ENCODE data around the gene SCAP.
"Not testable (repeated sequence)": the region's sequence is repeated elsewhere in the genome, so short reads cannot be mapped to it uniquely, and the experiment has no call there.

SCAP gene

GRCh38 chr3:47475570-47476329 is at the start of gene SCAP:
Gene SCAP, minus strand, starts transcription at chr3:47475941. Its CDS starts 32,948 bp downstream, at chr3:47442993.
- peak; percentile 95 for DNase-seq

- DNase-seq = no peak
These were observed 47.8 kb upstream of the SCAP start for GRCh38 chr3:47523310-47524073.

GRCh38 chr3:47522082-47522987 is 46.6 kb upstream of the SCAP start:
- DNase-seq = peak; percentile 81 to 82

- no peak for DNase-seq
These were observed 45.0 kb upstream of the SCAP start for GRCh38 chr3:47520756-47521155.

GRCh38 chr3:47517937-47518336 is 42.2 kb upstream of the SCAP start:
- no peak for DNase-seq

GRCh38 chr3:47515864-47516319 is 40.2 kb upstream of the SCAP start:
- DNase-seq = no peak

GRCh38 chr3:47515100-47515499 is 39.4 kb upstream of the SCAP start:
- DNase-seq = no peak

GRCh38 chr3:47513125-47513929 is 37.6 kb upstream of the SCAP start, which contains the start of gene ELP6:
Gene ELP6, minus strand, starts transcription at chr3:47513712. Its CDS starts 122 bp downstream, at chr3:47513590.
- peak; percentile 97 to 98 for DNase-seq

GRCh38 chr3:47512416-47513124 is 36.8 kb upstream of the SCAP start:
- peak in 1 of 2 donors; percentile 39 for DNase-seq

- DNase-seq = not testable (repeated sequence)
These were observed 29.5 kb upstream of the SCAP start for GRCh38 chr3:47505267-47505666.

GRCh38 chr3:47504113-47504512 is 28.4 kb upstream of the SCAP start:
- no peak for DNase-seq

GRCh38 chr3:47503033-47503432 is 27.3 kb upstream of the SCAP start:
- no peak for DNase-seq

GRCh38 chr3:47496892-47497291 is 21.2 kb upstream of the SCAP start:
- no peak for DNase-seq

GRCh38 chr3:47495886-47496285 is 20.1 kb upstream of the SCAP start:
- no peak for DNase-seq

GRCh38 chr3:47495111-47495510 is 19.4 kb upstream of the SCAP start:
- no peak for DNase-seq

- no peak for DNase-seq
These were observed 16.0 kb upstream of the SCAP start for GRCh38 chr3:47491777-47492176.

GRCh38 chr3:47491186-47491585 is 15.4 kb upstream of the SCAP start:
- no peak for DNase-seq

GRCh38 chr3:47487265-47487664 is 11.5 kb upstream of the SCAP start:
- no peak for DNase-seq

GRCh38 chr3:47485812-47486211 is 10.1 kb upstream of the SCAP start:
- no peak for DNase-seq

GRCh38 chr3:47482366-47482765 is 6.6 kb upstream of the SCAP start:
- DNase-seq = no peak

GRCh38 chr3:47481763-47482162 is 6.0 kb upstream of the SCAP start:
- not testable (repeated sequence) for DNase-seq
